ENCODE data around the gene PCDHA11.
"Not testable (repeated sequence)": the region's sequence is repeated elsewhere in the genome, so short reads cannot be mapped to it uniquely, and the experiment has no call there.

The PCDHA11 gene

GRCh38 chr5:140849831-140850634 is 18.7 kb upstream of the PCDHA11 start:
- FAIRE-seq, result not testable (repeated sequence)

- no peak for FAIRE-seq
Observed at GRCh38 chr5:140855772-140856674, 12.7 kb upstream of the PCDHA11 start, which contains the start of gene PCDHA10. PCDHA10 (plus strand) TSS chr5:140855897; CDS start chr5:140856049, 152 bp downstream.

GRCh38 chr5:140857177-140857986 is 11.4 kb upstream of the PCDHA11 start:
- FAIRE-seq, result no peak

- no peak for FAIRE-seq
Observed at GRCh38 chr5:140857987-140858240, 10.8 kb upstream of the PCDHA11 start.

- no peak for FAIRE-seq
Observed at GRCh38 chr5:140862441-140863295, 6.1 kb upstream of the PCDHA11 start.

- FAIRE-seq, result no peak
Observed at GRCh38 chr5:140869555-140869886, 764 bp downstream of the PCDHA11 start.

- FAIRE-seq, result no peak
Observed at GRCh38 chr5:140870221-140871201, 1.8 kb downstream of the PCDHA11 start.

GRCh38 chr5:140875085-140876065 is 6.6 kb downstream of the PCDHA11 start, which contains the start of gene PCDHA12:
PCDHA12 (plus strand) TSS chr5:140875308; CDS start chr5:140875473, 165 bp downstream.
- peak; percentile 94 for FAIRE-seq

- not testable (repeated sequence) for FAIRE-seq
Observed at GRCh38 chr5:140876541-140877261, 7.9 kb downstream of the PCDHA11 start.

GRCh38 chr5:140877262-140877581 is 8.5 kb downstream of the PCDHA11 start:
- FAIRE-seq, result no peak

- FAIRE-seq, result no peak
Observed at GRCh38 chr5:140881889-140882590, 13.3 kb downstream of the PCDHA11 start, which contains the start of gene PCDHA13. PCDHA13 (plus strand) TSS chr5:140882124; CDS start chr5:140882269, 145 bp downstream.

- no peak for FAIRE-seq
Observed at GRCh38 chr5:140882591-140882899, 13.8 kb downstream of the PCDHA11 start.

- no peak for FAIRE-seq
Observed at GRCh38 chr5:140883373-140883772, 14.6 kb downstream of the PCDHA11 start.

GRCh38 chr5:140883927-140884697 is 15.4 kb downstream of the PCDHA11 start:
- FAIRE-seq, result no peak

GRCh38 chr5:140916325-140916724 is 47.6 kb downstream of the PCDHA11 start:
- FAIRE-seq, result no peak
